ENCODE measurements around the gene PPEF1.

DNA sequence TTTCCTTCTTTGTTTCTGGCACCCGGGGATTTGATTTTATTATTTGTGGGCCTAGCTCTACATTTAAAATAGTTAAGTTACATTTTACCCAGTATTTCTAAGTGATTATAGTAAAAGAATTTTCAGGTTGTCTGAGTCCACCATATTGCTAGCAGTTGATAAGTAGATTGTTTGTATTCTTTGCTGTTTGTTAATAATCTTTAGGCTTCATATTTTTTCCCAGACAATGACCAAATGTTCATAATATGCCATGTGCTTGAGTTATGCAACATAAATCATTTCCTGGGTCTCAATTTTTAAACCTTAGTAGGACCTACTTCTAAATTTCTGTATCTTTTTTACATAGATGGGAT lies 149.2 kb downstream of the PPEF1 start:
- TF ChIP-seq, protein P1, sequence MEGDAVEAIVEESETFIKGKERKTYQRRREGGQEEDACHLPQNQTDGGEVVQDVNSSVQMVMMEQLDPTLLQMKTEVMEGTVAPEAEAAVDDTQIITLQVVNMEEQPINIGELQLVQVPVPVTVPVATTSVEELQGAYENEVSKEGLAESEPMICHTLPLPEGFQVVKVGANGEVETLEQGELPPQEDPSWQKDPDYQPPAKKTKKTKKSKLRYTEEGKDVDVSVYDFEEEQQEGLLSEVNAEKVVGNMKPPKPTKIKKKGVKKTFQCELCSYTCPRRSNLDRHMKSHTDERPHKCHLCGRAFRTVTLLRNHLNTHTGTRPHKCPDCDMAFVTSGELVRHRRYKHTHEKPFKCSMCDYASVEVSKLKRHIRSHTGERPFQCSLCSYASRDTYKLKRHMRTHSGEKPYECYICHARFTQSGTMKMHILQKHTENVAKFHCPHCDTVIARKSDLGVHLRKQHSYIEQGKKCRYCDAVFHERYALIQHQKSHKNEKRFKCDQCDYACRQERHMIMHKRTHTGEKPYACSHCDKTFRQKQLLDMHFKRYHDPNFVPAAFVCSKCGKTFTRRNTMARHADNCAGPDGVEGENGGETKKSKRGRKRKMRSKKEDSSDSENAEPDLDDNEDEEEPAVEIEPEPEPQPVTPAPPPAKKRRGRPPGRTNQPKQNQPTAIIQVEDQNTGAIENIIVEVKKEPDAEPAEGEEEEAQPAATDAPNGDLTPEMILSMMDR (IDR thresholded peaks at IDR 0.05) = no peak
- TF ChIP-seq POLR2A (IDR thresholded peaks at IDR 0.05) = no peak
